OCI-LY3 (cell line): Measurements from ENCODE around the gene PSAPL1.

Experiments used
- H2AFZ ChIP-seq: fragments of 200-600, 300-600 bp; shearing (Covaris generic); 2 replicates; pipeline ENCODE4 v1.6.0; 2014; ENCODE audit warnings: antibody characterized with exemption, low read depth, low read length
- H3K27ac ChIP-seq: fragments of 200-600, 300-600 bp; sonication (generic); 2 replicates; pipeline ENCODE4 v1.5.1; 2014; ENCODE audit warnings: mild to moderate bottlenecking, low read length, moderate library complexity, mixed read lengths
- H3K27me3 ChIP-seq: fragments of 200-600, 300-600 bp; sonication (generic); 2 replicates; pipeline ENCODE4 v1.6.1; 2014; ENCODE audit warnings: low read depth, low read length, mixed read lengths
- H3K36me3 ChIP-seq: fragments of 200-600, 300-600 bp; sonication (generic); replicated peaks from 2 replicates; pipeline ENCODE3; 2014; ENCODE audit warnings: low read depth, low read length, mixed read lengths
- H3K4me1 ChIP-seq: fragments of 300-600, 200-600 bp; sonication (generic); 2 replicates; pipeline ENCODE4 v1.6.1; 2014; ENCODE audit warnings: low read length, mixed read lengths
- H3K4me2 ChIP-seq: fragments of 200-600, 300-600 bp; sonication (generic); 2 replicates; pipeline ENCODE4 v1.6.1; 2014; ENCODE audit warnings: low read length, mixed read lengths
- H3K4me3 ChIP-seq: fragments of 300-600, 200-600 bp; sonication (generic); 2 replicates; pipeline ENCODE4 v1.5.1; 2014; ENCODE audit warnings: antibody characterized with exemption, mild to moderate bottlenecking, low read length, moderate library complexity
- H3K79me2 ChIP-seq: fragments of 300-600, 200-600 bp; shearing (Covaris generic); 2 replicates; pipeline ENCODE4 v1.6.1; 2014; ENCODE audit warnings: mild to moderate bottlenecking, low read length, mixed read lengths
- H3K9ac ChIP-seq: fragments of 300-600, 200-600 bp; shearing (Covaris generic); 2 replicates; pipeline ENCODE4 v1.6.0; 2014; ENCODE audit warnings: mild to moderate bottlenecking, low read length, moderate library complexity
- H3K9me3 ChIP-seq: fragments of 200-600, 300-600 bp; shearing (Covaris generic); 2 replicates; pipeline ENCODE4 v1.6.1; 2014; ENCODE audit warnings: low read length, mixed read lengths; ENCODE audit not compliant: insufficient read depth
- H4K20me1 ChIP-seq: fragments of 200-600, 300-600 bp; sonication (generic); 2 replicates; pipeline ENCODE4 v1.6.1; 2016; ENCODE audit warnings: low read length, mixed read lengths; ENCODE audit not compliant: insufficient read depth
- EZH2phosphoT487 ChIP-seq: fragments of 200-600 bp; shearing (Covaris generic); IDR thresholded peaks from 2 replicates; pipeline ENCODE4 v1.6.1; 2018; ENCODE audit warnings: antibody characterized with exemption, mixed run types, low read depth
- TF ChIP-seq, protein P1 (sequence below): fragments of 200-600, 300-600 bp; sonication (generic); IDR thresholded peaks from 2 replicates; pipeline ENCODE4 v1.5.1; 2014; ENCODE audit warnings: antibody characterized with exemption, low read length, low read depth

The PSAPL1 gene

DNA sequence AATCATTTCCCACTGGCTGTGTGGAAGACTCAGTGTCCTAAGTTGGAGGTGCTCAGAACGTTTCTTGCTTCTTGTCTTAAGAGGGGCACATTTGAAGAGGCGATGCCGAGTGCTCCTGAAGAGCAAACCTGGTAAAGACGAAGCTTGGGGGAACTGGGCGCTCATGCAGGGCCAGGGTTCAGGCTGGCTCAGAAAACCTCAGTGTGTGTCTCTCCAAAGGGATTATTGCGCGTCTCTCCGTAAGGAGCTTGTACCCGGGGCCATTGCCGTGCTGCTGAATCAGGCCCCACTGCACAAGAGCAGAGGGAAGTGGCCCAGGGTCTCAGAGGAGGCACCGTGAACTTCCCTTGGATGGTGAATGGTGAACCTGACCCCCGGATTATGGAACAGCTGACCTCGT is 44.4 kb downstream of the PSAPL1 start:
- TF ChIP-seq, protein P1, sequence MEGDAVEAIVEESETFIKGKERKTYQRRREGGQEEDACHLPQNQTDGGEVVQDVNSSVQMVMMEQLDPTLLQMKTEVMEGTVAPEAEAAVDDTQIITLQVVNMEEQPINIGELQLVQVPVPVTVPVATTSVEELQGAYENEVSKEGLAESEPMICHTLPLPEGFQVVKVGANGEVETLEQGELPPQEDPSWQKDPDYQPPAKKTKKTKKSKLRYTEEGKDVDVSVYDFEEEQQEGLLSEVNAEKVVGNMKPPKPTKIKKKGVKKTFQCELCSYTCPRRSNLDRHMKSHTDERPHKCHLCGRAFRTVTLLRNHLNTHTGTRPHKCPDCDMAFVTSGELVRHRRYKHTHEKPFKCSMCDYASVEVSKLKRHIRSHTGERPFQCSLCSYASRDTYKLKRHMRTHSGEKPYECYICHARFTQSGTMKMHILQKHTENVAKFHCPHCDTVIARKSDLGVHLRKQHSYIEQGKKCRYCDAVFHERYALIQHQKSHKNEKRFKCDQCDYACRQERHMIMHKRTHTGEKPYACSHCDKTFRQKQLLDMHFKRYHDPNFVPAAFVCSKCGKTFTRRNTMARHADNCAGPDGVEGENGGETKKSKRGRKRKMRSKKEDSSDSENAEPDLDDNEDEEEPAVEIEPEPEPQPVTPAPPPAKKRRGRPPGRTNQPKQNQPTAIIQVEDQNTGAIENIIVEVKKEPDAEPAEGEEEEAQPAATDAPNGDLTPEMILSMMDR = no peak
- TF ChIP-seq EZH2phosphoT487 = no peak
- Histone ChIP-seq H3K9me3 (no peaks in the 10 kb centered on the region), H3K27ac (no peak overlapping the region), H4K20me1 (no peaks in the 10 kb centered on the region), H3K4me3 (no peak overlapping the region), H3K4me1 (no peaks in the 10 kb centered on the region), H3K4me2 (no peak overlapping the region), H3K9ac (no peak overlapping the region), H3K79me2 (no peaks in the 10 kb centered on the region), H3K36me3 (no peaks in the 10 kb centered on the region), H3K27me3 (no peaks in the 10 kb centered on the region), H2AFZ (no peak overlapping the region)

DNA sequence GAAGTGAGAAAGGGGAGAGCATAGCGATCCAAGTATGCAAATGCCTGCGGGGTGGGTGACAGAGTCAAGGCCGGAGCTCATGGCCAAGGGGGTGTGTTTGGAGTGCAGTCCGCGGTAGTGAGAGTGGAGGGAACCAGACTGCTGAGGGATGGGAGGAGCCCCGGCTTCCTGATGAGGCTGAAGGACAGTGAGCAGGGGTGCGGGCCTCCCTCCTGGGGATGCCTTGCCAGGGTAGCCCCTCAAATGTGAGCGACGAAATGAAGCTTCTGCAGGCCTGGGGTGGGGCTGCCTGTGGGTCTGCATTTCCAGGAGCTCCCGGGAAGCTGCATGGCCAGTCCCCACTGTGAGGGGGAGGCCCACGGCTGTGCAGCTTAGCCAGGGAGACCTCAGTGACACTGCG is 45.0 kb downstream of the PSAPL1 start:
- Histone ChIP-seq H3K27me3 (no peaks in the 10 kb centered on the region), H3K9ac (no peak overlapping the region), H4K20me1 (no peaks in the 10 kb centered on the region), H3K79me2 (no peaks in the 10 kb centered on the region), H3K27ac (no peak overlapping the region), H2AFZ (no peak overlapping the region), H3K9me3 (no peaks in the 10 kb centered on the region), H3K4me3 (no peak overlapping the region), H3K36me3 (no peaks in the 10 kb centered on the region), H3K4me2 (no peak overlapping the region), H3K4me1 (no peaks in the 10 kb centered on the region)
- no peak for TF ChIP-seq EZH2phosphoT487
- TF ChIP-seq, protein P1 = no peak

- Histone ChIP-seq H3K9me3 (no peaks in the 10 kb centered on the region), H3K27me3 (no peaks in the 10 kb centered on the region), H3K36me3 (no peaks in the 10 kb centered on the region), H3K9ac (no peak overlapping the region), H3K79me2 (no peaks in the 10 kb centered on the region), H3K4me3 (no peak overlapping the region), H2AFZ (no peak overlapping the region), H4K20me1 (no peaks in the 10 kb centered on the region), H3K4me2 (no peak overlapping the region), H3K4me1 (no peaks in the 10 kb centered on the region), H3K27ac (no peak overlapping the region)
- no peak for TF ChIP-seq EZH2phosphoT487
- TF ChIP-seq, protein P1 = no peak
Observed at GRCh38 chr4:7389101-7389701, 45.5 kb downstream of the PSAPL1 start.

- no peak overlapping the region for H3K4me3 ChIP-seq
- H3K9ac ChIP-seq = no peak overlapping the region
- no peaks in the 10 kb centered on the region for H3K9me3 ChIP-seq
- no peak overlapping the region for H3K27ac ChIP-seq
- no peaks in the 10 kb centered on the region for H4K20me1 ChIP-seq
- no peaks in the 10 kb centered on the region for H3K79me2 ChIP-seq
- no peaks in the 10 kb centered on the region for H3K4me1 ChIP-seq
- no peak overlapping the region for H2AFZ ChIP-seq
- no peak overlapping the region for H3K4me2 ChIP-seq
- TF ChIP-seq, protein P1 = no peak
- TF ChIP-seq EZH2phosphoT487 = no peak
- H3K36me3 ChIP-seq = no peaks in the 10 kb centered on the region
- no peaks in the 10 kb centered on the region for H3K27me3 ChIP-seq
Observed at GRCh38 chr4:7388627-7389026, 46.1 kb downstream of the PSAPL1 start.
